ENCODE data around the gene FBXO48. TPM values are rescaled to one million over a fixed set of nuclear protein-coding genes. Genes with fewer than 3 reads are reported as not detected.

The FBXO48 gene
- total and polyA plus RNA-seq, 2 of the 4 experiments (the other 2 are of a cell fraction): 0.18 to 0.43 TPM

DNA sequence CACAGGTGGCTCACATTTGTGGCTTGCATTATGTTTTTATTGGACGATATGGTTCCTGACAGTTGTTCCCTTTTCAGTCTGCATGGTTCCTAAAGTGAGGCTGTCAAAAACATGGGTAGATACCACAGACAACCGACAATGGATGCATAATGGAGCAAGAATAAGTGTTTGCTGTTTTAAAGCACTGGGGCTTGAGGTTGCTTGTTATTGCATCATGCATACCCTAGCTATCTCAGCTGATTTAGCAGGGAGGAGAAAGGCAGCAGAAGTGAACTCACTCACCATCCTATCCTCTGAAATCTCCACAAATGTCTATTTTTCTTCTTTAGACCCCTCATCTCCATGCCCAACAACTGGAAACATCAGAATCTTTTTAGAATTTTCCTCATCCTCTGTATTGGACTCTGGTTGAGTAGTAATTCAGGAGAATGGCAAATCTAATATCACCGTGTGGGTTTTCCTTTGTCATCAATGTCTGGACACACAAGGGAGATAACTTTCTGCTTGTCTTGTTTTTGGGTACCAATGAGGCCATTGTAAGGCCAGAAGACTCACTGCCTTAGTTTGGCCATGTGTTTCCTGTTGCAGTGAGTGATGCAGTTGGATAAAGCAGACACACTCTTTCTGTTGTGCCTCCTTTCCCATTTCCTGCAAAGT, 46.7 kb downstream of the FBXO48 start:
- H3K4ac ChIP-seq (ENCODE audit: low read depth, low read length): peak overlapping the region; percentile 17; the same call in 1 of the 2 replicates
- H3K79me1 ChIP-seq (ENCODE audit: low read depth in 1 of 2, low read length in 2 of 2): no peaks in the 10 kb centered on the region
- no peak overlapping the region for H3K4me2 ChIP-seq (ENCODE audit: low read depth, low read length)
- no peak overlapping the region for H2AK9ac ChIP-seq (replicated peaks; ENCODE audit: low read depth, low read length, poor library complexity)
- H2BK120ac ChIP-seq (ENCODE audit: low read depth, low read length): peak overlapping the region; percentile 84; the same call in 1 of the 2 replicates
- peak overlapping the region; percentile 63; the same call in 1 of the 2 replicates for H2BK20ac ChIP-seq (ENCODE audit: low read depth, low read length)
- no peak overlapping the region for H3K27ac ChIP-seq (ENCODE audit: insufficient read depth, low read length)
- TF ChIP-seq SMC3 (IDR thresholded peaks at IDR 0.05; ENCODE audit: low read depth, low read length): no peak
- no peak for TF ChIP-seq MXI1 (IDR thresholded peaks at IDR 0.05; ENCODE audit: borderline replicate concordance, low read depth, low read length)
- TF ChIP-seq CEBPB (IDR thresholded peaks at IDR 0.05; ENCODE audit: low read depth, low read length): peak; percentile 92
- dilution Hi-C loops (cut with HindIII; ENCODE audit: low sequenced_read_pairs, unreplicated experiment): no loop called here
- in situ Hi-C loops (cut with MboI; ENCODE audit: low sequenced_read_pairs): no loop called here
- DNase-seq: peak; percentile 47
- no peaks in the 10 kb centered on the region for H3K36me3 ChIP-seq (ENCODE audit: control insufficient read depth, insufficient read depth, low read length)
- no peak overlapping the region for H2BK5ac ChIP-seq (ENCODE audit: low read depth, low read length, poor library complexity, severe bottlenecking)
- ATAC-seq (ENCODE audit: low read depth): peak; percentile 37
- WGBS, 2 experiments (ENCODE audit: extremely low coverage in 2 of 2, insufficient read length in 1 of 2): 100% methylated on average over 1 of the region's 3 CpGs; no CpG with 5 or more reads in 1 of the 2 experiments
- H4K20me1 ChIP-seq (ENCODE audit: insufficient read depth, low read length): no peaks in the 10 kb centered on the region
- peak overlapping the region; percentile 4; the same call in 1 of the 3 replicates for H2BK15ac ChIP-seq (ENCODE audit: low read depth, low read length)
- H3K4me1 ChIP-seq (ENCODE audit: control insufficient read depth, insufficient read depth, low read length): no peaks in the 10 kb centered on the region
- H4K5ac ChIP-seq (ENCODE audit: low read depth, low read length): peak overlapping the region; percentile 68; the same call in 1 of the 2 replicates
- no peak overlapping the region for H3K4me3 ChIP-seq (ENCODE audit: insufficient read depth, low read depth, low read length)
- H4K91ac ChIP-seq (ENCODE audit: insufficient read depth, low read depth, low read length): peak overlapping the region; percentile 79
- CTCF ChIA-PET: no interaction called here
- H3K23ac ChIP-seq (ENCODE audit: low read depth, low read length): 0 out of 2 replicates have a peak overlapping the region, but pooled peaks have one; percentile 3
- intact Hi-C loops (cut with micrococcal nuclease): loop anchor here (5.0 kb wide), 1 partner anchor 53 kb away; the partner anchor contains the start of gene PLEK
- H3K18ac ChIP-seq (ENCODE audit: low read depth, low read length): peak overlapping the region; percentile 35; the same call in 1 of the 2 replicates
- POLR2A ChIA-PET (ENCODE audit: unreplicated experiment): no interaction called here
- H3K27me3 ChIP-seq (ENCODE audit: control insufficient read depth, insufficient read depth, low read length): peaks cover 48% of the 10 kb centered on the region
- peak overlapping the region; percentile 7 to 22; a peak in 2 of 4 replicates for H4K8ac ChIP-seq (ENCODE audit: low read depth in 2 of 2, low read length in 2 of 2)
- BruUV-seq (replicated peaks): no TSS peak
- no peak overlapping the region for H2AK5ac ChIP-seq (ENCODE audit: low read depth, low read length)
- peaks cover under 1% of the 10 kb centered on the region; the same call in 1 of the 2 replicates for H3K9me3 ChIP-seq (ENCODE audit: control insufficient read depth, insufficient read depth, low read length)
- no peaks in the 10 kb centered on the region for H3K9me1 ChIP-seq (ENCODE audit: insufficient read depth, low read length)
- H3K9ac ChIP-seq (ENCODE audit: low read depth, low read length): no peak overlapping the region
- no peak overlapping the region for H3K56ac ChIP-seq (ENCODE audit: extremely low read depth, insufficient read depth, low read length)
- H2AFZ ChIP-seq (replicated peaks; ENCODE audit: low read length, poor library complexity): no peak overlapping the region
- H3K14ac ChIP-seq (replicated peaks; ENCODE audit: low read depth, low read length): no peak overlapping the region

Data from IMR-90 (cell line).